Naive thymus-derived CD4-positive, alpha-beta T cell (primary cell): ENCODE results near the gene NOS2. TPM values are rescaled to one million over a fixed set of nuclear protein-coding genes. Genes with fewer than 3 reads are reported as not detected.
A peak's percentile ranks its signal among the peaks of the same experiment; 100 is the strongest.
"Not testable (repeated sequence)": the region's sequence is repeated elsewhere in the genome, so short reads cannot be mapped to it uniquely, and the experiment has no call there.

Source experiments
- ATAC-seq: fragments of 150-1000 bp; cut with Tn5 transposase; 2 replicates; pipeline ENCODE4 v1.10.0; 2021; ENCODE audit warnings: mild to moderate bottlenecking, moderate library complexity
- CTCF ChIA-PET: fragments of 350-600 bp; sonication (Branson Sonifier 250); formaldehyde crosslinking; loops from one replicate; lab custom pipeline; 2021; ENCODE audit warnings: antibody characterized with exemption; lab: Charles Lee
- POLR2A ChIA-PET: fragments of 350-600 bp; sonication (Branson Sonifier 250); formaldehyde crosslinking; loops from one replicate; lab custom pipeline; 2021; ENCODE audit warnings: antibody characterized with exemption, inconsistent platforms; lab: Charles Lee
- DNase-seq, 9 donors: peaks; one replicate each; pipeline versions ENCODE4 v3.0.0 to v3.0.0-alpha.2; 2020 to 2022; ENCODE audit warnings: mixed read lengths in 1 of 9
- H3K27ac ChIP-seq: one replicate; pipeline ENCODE4 v1.7.0; 2013; ENCODE audit warnings: mild to moderate bottlenecking, low read depth, low read length, moderate library complexity
- H3K27me3 ChIP-seq, 2 donors: one replicate each; pipeline ENCODE4 v1.7.0; 2013; ENCODE audit warnings: low read length in 2 of 2, mild to moderate bottlenecking in 2 of 2, moderate library complexity in 2 of 2; ENCODE audit not compliant: control insufficient read depth in 2 of 2, insufficient read depth in 2 of 2
- H3K36me3 ChIP-seq, 3 experiments: 1 replicate in 2 of 3; 2 replicates in 1 of 3; pipeline ENCODE4 v1.7.0; 2013; ENCODE audit warnings: low read length in 3 of 3, mild to moderate bottlenecking in 3 of 3, moderate library complexity in 1 of 3; ENCODE audit not compliant: insufficient read depth in 3 of 3, control insufficient read depth in 2 of 3
- H3K4me1 ChIP-seq, 2 donors: one replicate each; pipeline ENCODE4 v1.7.0; 2013; ENCODE audit warnings: low read length in 2 of 2, mild to moderate bottlenecking in 2 of 2, moderate library complexity in 1 of 2; ENCODE audit not compliant: control insufficient read depth in 2 of 2, insufficient read depth in 2 of 2
- H3K4me3 ChIP-seq: 2 replicates; pipeline ENCODE4 v1.7.0; 2013; ENCODE audit warnings: mild to moderate bottlenecking, low read length
- H3K9me3 ChIP-seq, 3 experiments: 1 replicate in 2 of 3; 2 replicates in 1 of 3; pipeline ENCODE4 v1.7.0; 2013; ENCODE audit warnings: low read length in 3 of 3; ENCODE audit not compliant: control insufficient read depth in 2 of 3
- H3K27ac Mint-ChIP-seq, 9 donors: one replicate each; pipeline ENCODE4 v1.8.0; 2020 to 2022; ENCODE audit warnings: mixed read lengths in 9 of 9, mild to moderate bottlenecking in 8 of 9, moderate library complexity in 5 of 9, inconsistent platforms in 2 of 9
- H3K27me3 Mint-ChIP-seq, 5 donors: one replicate each; pipeline ENCODE4 v1.8.0; 2021 to 2022; ENCODE audit warnings: mixed read lengths in 5 of 5, mild to moderate bottlenecking in 1 of 5
- H3K36me3 Mint-ChIP-seq, 5 donors: one replicate each; pipeline ENCODE4 v1.8.0; 2020 to 2022; ENCODE audit warnings: mixed read lengths in 5 of 5, mild to moderate bottlenecking in 3 of 5, inconsistent platforms in 1 of 5
- H3K4me1 Mint-ChIP-seq, 7 donors: one replicate each; pipeline ENCODE4 v1.8.0; 2020 to 2022; ENCODE audit warnings: mixed read lengths in 7 of 7, mild to moderate bottlenecking in 3 of 7, inconsistent platforms in 1 of 7
- H3K4me3 Mint-ChIP-seq, 10 donors: one replicate each; pipeline ENCODE4 v1.8.0; 2020 to 2022; ENCODE audit warnings: mild to moderate bottlenecking in 10 of 10, mixed read lengths in 10 of 10, moderate library complexity in 6 of 10, inconsistent platforms in 2 of 10
- H3K9me3 Mint-ChIP-seq, 11 donors: one replicate each; pipeline ENCODE4 v1.8.0; 2020 to 2022; ENCODE audit warnings: mixed read lengths in 11 of 11, mild to moderate bottlenecking in 4 of 11, inconsistent platforms in 1 of 11, moderate library complexity in 1 of 11
- intact Hi-C, 2 donors: fragments of 100-400 bp; cut with micrococcal nuclease; formaldehyde crosslinking; loops; one replicate each; pipeline ENCODE4 v1.15.1; 2023
- polyA plus RNA-seq, 2 donors: library from polyadenylated mRNA; unstranded; fragments of 300-500 nt; fragmentation: Illumina TruSeq; gene quantifications; one replicate each; pipeline ENCODE4 v1.2.3, GENCODE V29; 2021
- total RNA-seq, 6 experiments: library from RNA in 5 of 6; stranded (reverse) in 5 of 6; gene quantifications; 1 replicate in 5 of 6; 2 replicates in 1 of 6; pipeline ENCODE4 v1.2.3 and lab custom pipeline; 2021 to 2026

Gene NOS2
- total RNA-seq, result under 1 TPM in 3 of 5 experiments, not detected in 2; 0.11 to 0.30 (median 0.16) TPM
- not detected for polyA plus RNA-seq
- total RNA-seq (lab: John Stamatoyannopoulos, UW), result not detected

DNA sequence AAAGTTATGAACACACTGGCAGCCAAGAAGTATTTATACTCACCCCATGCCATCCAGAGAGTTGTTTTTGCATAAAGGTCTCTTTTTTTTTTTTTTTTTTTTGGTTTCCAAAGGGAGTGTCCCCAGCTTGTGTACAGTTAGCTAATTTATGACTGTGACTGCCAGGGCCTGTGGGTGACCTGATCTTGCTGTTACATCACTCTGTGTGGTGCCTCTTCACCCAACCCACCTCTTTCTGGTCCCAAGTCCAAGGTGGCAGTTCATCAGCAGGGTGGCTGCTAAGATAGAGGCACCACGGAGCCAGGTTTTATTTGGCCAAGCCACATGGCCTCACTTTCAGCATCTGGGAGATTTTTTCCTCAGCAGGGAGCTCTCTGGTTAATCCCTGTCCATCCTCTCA is at the start of gene NOS2:
Gene NOS2, minus strand, starts transcription at position 8 of the 400 bp plus-strand sequence. CDS start 1,720 bp downstream, outside the sequence.
- H3K27me3 ChIP-seq, result no peaks in the 10 kb centered on the region
- no peak for DNase-seq
- peaks cover 14 to 29% (median 18%) of the 10 kb centered on the region in 5 donors for H3K27me3 Mint-ChIP-seq

DNA sequence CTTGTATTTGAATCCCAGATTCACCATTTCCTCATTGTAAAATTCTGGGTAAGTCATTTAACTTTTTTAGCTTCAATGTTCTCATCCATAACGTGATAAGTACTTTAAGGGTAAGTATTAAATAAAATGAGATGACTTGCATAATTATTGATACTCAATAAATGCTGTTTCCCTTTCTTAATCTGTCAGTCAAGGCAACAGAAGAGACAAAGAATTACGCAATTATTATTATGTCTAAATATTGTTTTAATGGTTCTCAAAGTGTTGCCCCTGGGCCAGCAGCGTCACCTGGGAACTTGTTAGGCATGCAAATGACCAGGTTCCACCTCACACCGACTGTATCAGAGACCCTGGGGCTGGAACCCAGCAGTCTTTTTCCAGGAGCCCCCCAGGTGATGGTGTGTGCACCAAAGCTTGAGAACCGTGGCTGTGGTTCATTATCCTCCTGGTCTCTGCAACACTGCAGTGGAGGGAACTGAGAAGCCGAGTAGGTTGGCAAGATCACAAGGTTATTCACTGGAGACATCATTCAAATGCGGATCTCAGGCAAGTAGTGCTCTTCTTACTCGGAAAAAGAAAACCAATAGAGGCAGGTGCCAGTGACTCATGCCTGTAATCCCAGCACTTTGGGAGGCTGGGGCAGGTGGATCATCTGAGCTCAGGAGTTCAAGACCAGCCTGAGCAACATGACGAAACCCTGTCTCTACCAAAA is 49.3 kb upstream of the NOS2 start:
- peaks cover 0 to 5% (median 0%) of the 10 kb centered on the region in 5 donors for H3K36me3 Mint-ChIP-seq
- Histone ChIP-seq H3K27me3 (no peaks in the 10 kb centered on the region), H3K4me1 (peaks cover 9 to 11% of the 10 kb centered on the region in 2 donors), H3K9me3 (no peaks in the 10 kb centered on the region), H3K27ac (no peak overlapping the region), H3K4me3 (no peak overlapping the region), H3K36me3 (no peaks in the 10 kb centered on the region)
- peaks cover 0 to 19% (median 3%) of the 10 kb centered on the region in 5 donors for H3K27me3 Mint-ChIP-seq
- H3K27ac Mint-ChIP-seq, result no peak overlapping the region
- H3K4me3 Mint-ChIP-seq, result no peak overlapping the region
- DNase-seq (no peak), ATAC-seq (no peak)
- POLR2A ChIA-PET, result interaction anchor here (0.6 kb wide), 1 partner anchor 24 kb away, joined by 3 read pairs; no protein-coding TSS in a partner anchor
- CTCF ChIA-PET, result no interaction called here
- peaks cover 5 to 32% (median 29%) of the 10 kb centered on the region in 7 donors for H3K4me1 Mint-ChIP-seq
- intact Hi-C loops, result no loop called here
- H3K9me3 Mint-ChIP-seq, result peaks cover 0 to 3% (median 0%) of the 10 kb centered on the region in 11 donors

More for the DNA sequence above, at the start of gene NOS2:
- H3K9me3 Mint-ChIP-seq, result peaks cover 0 to 2% (median 0%) of the 10 kb centered on the region in 11 donors
- H3K4me3 Mint-ChIP-seq, result no peak within 1 kb of the TSS
- Histone ChIP-seq H3K9me3 (no peaks in the 10 kb centered on the region), H3K36me3 (no peaks in the 10 kb centered on the region), H3K4me1 (peaks cover 0 to 4% of the 10 kb centered on the region in 2 donors), H3K4me3 (no peak within 1 kb of the TSS), H3K27ac (no peak within 1 kb of the TSS)
- H3K36me3 Mint-ChIP-seq, result peaks cover 0 to 6% (median 0%) of the 10 kb centered on the region in 5 donors
- intact Hi-C loops, result no loop called here
- ATAC-seq, result no peak
- ChIA-PET CTCF (interaction anchor here (1.0 to 1.2 kb wide), 2 partner anchors 46 to 94 kb away, joined by 3 read pairs; no protein-coding TSS in a partner anchor), POLR2A (interaction anchor here (1.6 kb wide), 1 partner anchor 93 kb away, joined by 10 read pairs; the partner anchor contains the start of gene LYRM9)
- peaks cover 4 to 5% (median 4%) of the 10 kb centered on the region in 7 donors for H3K4me1 Mint-ChIP-seq
- H3K27ac Mint-ChIP-seq, result no peak within 1 kb of the TSS

DNA sequence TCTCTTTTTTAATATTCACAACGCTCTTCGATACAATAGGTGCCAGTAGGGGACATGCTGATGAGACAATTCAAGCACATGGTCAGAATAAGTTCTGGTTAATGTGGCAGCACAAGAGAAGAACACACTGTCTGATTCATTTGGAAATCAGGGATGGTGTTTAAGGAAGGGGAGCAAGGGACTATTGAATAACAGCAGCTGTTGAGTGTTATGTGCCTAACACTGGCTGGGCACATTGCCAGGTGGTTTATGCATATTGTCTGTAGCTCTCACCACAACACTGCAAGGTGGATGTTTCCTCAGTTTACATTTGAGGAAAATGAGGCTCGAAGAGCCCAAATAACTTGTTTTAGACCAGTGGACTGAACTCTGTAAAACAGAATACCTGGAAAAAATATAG is 48.6 kb upstream of the NOS2 start:
- no peak for ATAC-seq
- peaks cover 0 to 4% (median 0%) of the 10 kb centered on the region in 5 donors for H3K36me3 Mint-ChIP-seq
- H3K4me1 ChIP-seq, result peaks cover 9 to 11% of the 10 kb centered on the region in 2 donors
- no peaks in the 10 kb centered on the region for H3K27me3 ChIP-seq
- peaks cover 5 to 32% (median 29%) of the 10 kb centered on the region in 7 donors for H3K4me1 Mint-ChIP-seq
- POLR2A ChIA-PET, result no interaction called here
- H3K9me3 Mint-ChIP-seq, result peaks cover 0 to 3% (median 0%) of the 10 kb centered on the region in 11 donors
- H3K27ac Mint-ChIP-seq, result no peak overlapping the region
- no peak overlapping the region for H3K4me3 Mint-ChIP-seq
- no peak overlapping the region for H3K4me3 ChIP-seq
- H3K9me3 ChIP-seq, result no peaks in the 10 kb centered on the region
- no peaks in the 10 kb centered on the region for H3K36me3 ChIP-seq
- intact Hi-C loops, result no loop called here
- peaks cover 0 to 15% (median 0%) of the 10 kb centered on the region in 5 donors for H3K27me3 Mint-ChIP-seq
- CTCF ChIA-PET, result no interaction called here
- DNase-seq, result no peak
- no peak overlapping the region for H3K27ac ChIP-seq

DNA sequence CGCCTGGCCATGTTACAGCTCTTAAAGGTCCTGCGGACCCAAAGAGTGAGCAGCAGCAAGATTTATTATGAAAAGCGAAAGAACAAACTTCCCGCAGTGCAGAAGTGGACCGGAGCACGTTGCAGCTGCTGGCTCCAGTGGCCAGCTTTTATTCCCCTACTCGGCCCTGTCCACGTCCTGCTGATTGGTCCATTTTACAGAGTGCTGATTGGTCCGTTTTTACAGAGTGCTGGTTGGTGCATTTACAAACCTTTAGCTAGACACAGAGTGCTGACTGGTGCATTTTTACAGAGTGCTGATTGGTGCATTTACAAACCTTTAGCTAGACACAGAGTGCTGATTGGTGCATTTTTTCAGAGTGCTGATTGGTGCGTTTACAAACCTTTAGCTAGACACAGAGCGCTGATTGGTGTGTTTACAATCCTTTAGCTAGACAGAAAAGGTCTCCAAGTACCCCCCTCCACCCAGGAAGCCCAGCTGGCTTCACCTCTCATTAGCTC is 46.5 kb upstream of the NOS2 start:
- ChIA-PET CTCF (interaction anchor here (0.7 kb wide), 1 partner anchor 46 kb away, joined by 3 read pairs; no protein-coding TSS in a partner anchor), POLR2A (interaction anchor here (0.9 to 1.3 kb wide), 4 partner anchors 39 to 552 kb away, joined by 3 to 4 read pairs (median 4); partner anchors contain the start of genes LYRM9 and TNFAIP1)
- H3K27ac ChIP-seq, ATAC-seq, H3K27me3 ChIP-seq, H3K9me3 ChIP-seq, DNase-seq, H3K36me3 ChIP-seq, H3K36me3 Mint-ChIP-seq, H3K9me3 Mint-ChIP-seq, H3K4me1 ChIP-seq: not testable (repeated sequence)
- peak overlapping the region; percentile 34 for H3K4me3 ChIP-seq
- H3K27me3 Mint-ChIP-seq, result peaks cover 0 to 12% (median 0%) of the 10 kb centered on the region in 5 donors
- H3K4me1 Mint-ChIP-seq, result peaks cover 5 to 32% (median 29%) of the 10 kb centered on the region in 7 donors
- H3K27ac Mint-ChIP-seq, result peak overlapping the region; percentile 71 to 89 (median 86)
- H3K4me3 Mint-ChIP-seq, result peak overlapping the region; percentile 73 to 89 (median 80)
- intact Hi-C loops, result loop anchor here (1.0 to 2.0 kb wide), 2 partner anchors 39 to 42 kb away; no protein-coding TSS in a partner anchor

DNA sequence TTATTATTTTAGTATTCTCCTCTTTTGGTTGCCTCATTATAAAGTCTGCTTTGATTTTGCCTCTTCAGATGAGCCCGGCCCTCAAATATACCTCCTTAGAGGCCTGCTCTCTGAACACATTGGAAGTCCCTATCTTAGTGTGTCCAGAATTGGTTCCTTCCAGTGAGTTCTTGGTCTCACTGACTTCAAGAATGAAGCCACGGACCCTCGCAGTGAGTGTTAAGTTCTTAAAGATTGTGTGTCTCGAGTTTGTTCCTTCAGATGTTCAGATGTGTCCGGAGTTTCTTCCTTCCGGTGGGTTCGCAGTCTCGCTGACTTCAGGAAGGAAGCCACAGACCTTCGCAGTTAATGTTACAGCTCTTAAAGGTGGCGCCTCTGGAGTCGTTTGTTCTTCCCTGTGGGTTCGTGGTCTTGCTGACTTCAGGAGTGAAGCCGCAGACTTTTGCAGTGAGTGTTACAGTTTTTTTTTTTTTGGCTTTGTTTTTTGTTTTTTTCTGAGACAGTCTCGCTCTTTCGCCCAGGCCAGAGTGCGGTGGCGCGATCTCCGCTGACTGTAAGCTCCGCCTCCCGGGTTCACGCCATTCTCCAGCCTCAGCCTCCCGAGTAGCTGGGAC is 45.8 kb upstream of the NOS2 start:
- intact Hi-C loops, result loop anchor here (1.0 to 2.0 kb wide), 2 partner anchors 38 to 41 kb away; no protein-coding TSS in a partner anchor
- DNase-seq, result peak in 7 of 9 donors; percentile 18 to 35 (median 28)

More for the DNA sequence above, 45.8 kb upstream of the NOS2 start:
- Histone ChIP-seq H3K4me1 (peaks cover 9% of the 10 kb centered on the region in 2 donors), H3K27me3 (no peaks in the 10 kb centered on the region), H3K36me3 (no peaks in the 10 kb centered on the region), H3K27ac (peak overlapping the region; percentile 2), H3K9me3 (no peaks in the 10 kb centered on the region), H3K4me3 (peak overlapping the region; percentile 34)
- ChIA-PET POLR2A (interaction anchor here (0.9 to 1.3 kb wide), 3 partner anchors 38 to 490 kb away, joined by 3 to 4 read pairs (median 3); partner anchors contain the start of genes LYRM9 and TNFAIP1), CTCF (interaction anchor here (0.6 to 0.7 kb wide), 3 partner anchors 45 to 91 kb away, joined by 3 to 5 read pairs (median 4); no protein-coding TSS in a partner anchor)
- H3K4me3 Mint-ChIP-seq, result peak overlapping the region; percentile 73 to 89 (median 80)
- H3K27me3 Mint-ChIP-seq, result peaks cover 0 to 12% (median 0%) of the 10 kb centered on the region in 5 donors
- H3K36me3 Mint-ChIP-seq, result peaks cover 0 to 5% (median 0%) of the 10 kb centered on the region in 5 donors
- peaks cover 5 to 32% (median 29%) of the 10 kb centered on the region in 7 donors for H3K4me1 Mint-ChIP-seq
- peak overlapping the region; percentile 71 to 89 (median 86) for H3K27ac Mint-ChIP-seq
- peaks cover 0 to 4% (median 0%) of the 10 kb centered on the region in 11 donors for H3K9me3 Mint-ChIP-seq
- ATAC-seq, result peak; percentile 66
